GM19397 (cell line): ENCODE data around the gene ADRA2B.

Source experiments
- ATAC-seq: cut with Tn5 transposase; IDR thresholded peaks from one replicate; pipeline ENCODE4 v1.9.1; 2021; ENCODE audit warnings: mild to moderate bottlenecking, moderate library complexity; ENCODE audit not compliant: unreplicated experiment

ADRA2B gene

GRCh38 chr2:96106991-96107707 lies 9.2 kb downstream of the ADRA2B start:
- no peak for ATAC-seq

- no peak for ATAC-seq
Measured at GRCh38 chr2:96105994-96106715, 10.2 kb downstream of the ADRA2B start.

- ATAC-seq = no peak
Measured at GRCh38 chr2:96105152-96105915, 11.0 kb downstream of the ADRA2B start.

GRCh38 chr2:96104487-96104861 lies 11.9 kb downstream of the ADRA2B start:
- ATAC-seq = no peak

- ATAC-seq = no peak
Measured at GRCh38 chr2:96103761-96104486, 12.4 kb downstream of the ADRA2B start.

- no peak for ATAC-seq
Measured at GRCh38 chr2:96103187-96103601, 13.2 kb downstream of the ADRA2B start.

- ATAC-seq = no peak
Measured at GRCh38 chr2:96102596-96103186, 13.7 kb downstream of the ADRA2B start.

- ATAC-seq = no peak
Measured at GRCh38 chr2:96100893-96101304, 15.5 kb downstream of the ADRA2B start.

- no peak for ATAC-seq
Measured at GRCh38 chr2:96099861-96100798, 16.2 kb downstream of the ADRA2B start.

- ATAC-seq = no peak
Measured at GRCh38 chr2:96098900-96099590, 17.3 kb downstream of the ADRA2B start.

- no peak for ATAC-seq
Measured at GRCh38 chr2:96097951-96098823, 18.2 kb downstream of the ADRA2B start.

GRCh38 chr2:96097441-96097840 lies 18.9 kb downstream of the ADRA2B start:
- ATAC-seq = no peak

- ATAC-seq = no peak
Measured at GRCh38 chr2:96095116-96095636, 21.2 kb downstream of the ADRA2B start.

- ATAC-seq = no peak
Measured at GRCh38 chr2:96093528-96093927, 22.8 kb downstream of the ADRA2B start.

GRCh38 chr2:96092951-96093350 lies 23.4 kb downstream of the ADRA2B start:
- ATAC-seq = no peak

- no peak for ATAC-seq
Measured at GRCh38 chr2:96092573-96092877, 23.8 kb downstream of the ADRA2B start.

GRCh38 chr2:96091711-96092572 lies 24.4 kb downstream of the ADRA2B start:
- ATAC-seq = no peak
